Activated T-helper 2 cell treated with anti-CD3 and anti-CD28 coated beads, Interferon-gamma antibody, Interleukin-2, Interleukin-4, amounts not matched to agents 10 μg/mL and 5 μg/mL and 100 μg/mL, durations not matched to agents 14 hours and 24 hours and 36 hours (primary cell): ENCODE results near the gene HMCN1. TPM values are rescaled to one million over a fixed set of nuclear protein-coding genes. Genes with fewer than 3 reads are reported as not detected.

ENCODE experiments used
- DNase-seq: peaks from one replicate; pipeline ENCODE4 v3.0.0; 2021; ENCODE audit warnings: low spot score
- H3K27ac Mint-ChIP-seq: one replicate; pipeline ENCODE4 v1.8.0; 2021; ENCODE audit warnings: mixed read lengths
- H3K27me3 Mint-ChIP-seq: one replicate; pipeline ENCODE4 v1.8.0; 2021; ENCODE audit warnings: low read depth, mixed read lengths
- H3K36me3 Mint-ChIP-seq: one replicate; pipeline ENCODE4 v1.8.0; 2021; ENCODE audit warnings: low read depth, mixed read lengths
- H3K4me1 Mint-ChIP-seq: one replicate; pipeline ENCODE4 v1.8.0; 2021; ENCODE audit warnings: low read depth, mixed read lengths
- H3K4me3 Mint-ChIP-seq: one replicate; pipeline ENCODE4 v1.8.0; 2021; ENCODE audit warnings: low read depth, mild to moderate bottlenecking, moderate library complexity, mixed read lengths
- H3K9me3 Mint-ChIP-seq: one replicate; pipeline ENCODE4 v1.8.0; 2021; ENCODE audit warnings: mixed read lengths
- intact Hi-C: fragments of 100-400 bp; cut with micrococcal nuclease; formaldehyde crosslinking; loops from one replicate; pipeline ENCODE4 v1.15.1; 2023
- total RNA-seq: library from RNA; stranded (reverse); gene quantifications from 2 replicates; pipeline ENCODE4 v1.2.3, GENCODE V29; 2022

HMCN1 gene
- total RNA-seq, 1 donor from 2014 or later: 0.18 TPM

GRCh38 chr1:186236921-186237320 is 502.7 kb downstream of the HMCN1 start:
- Mint-ChIP-seq H3K27me3 (peaks cover 4% of the 10 kb centered on the region), H3K27ac (no peak overlapping the region), H3K4me3 (no peak overlapping the region), H3K36me3 (no peaks in the 10 kb centered on the region), H3K4me1 (no peaks in the 10 kb centered on the region), H3K9me3 (no peaks in the 10 kb centered on the region)
- intact Hi-C loops: no loop called here
- no peak for DNase-seq

- H3K4me1 Mint-ChIP-seq: no peaks in the 10 kb centered on the region
- intact Hi-C loops: no loop called here
- H3K27ac Mint-ChIP-seq: no peak overlapping the region
- peaks cover 4% of the 10 kb centered on the region for H3K27me3 Mint-ChIP-seq
- no peak for DNase-seq
- no peaks in the 10 kb centered on the region for H3K9me3 Mint-ChIP-seq
- no peak overlapping the region for H3K4me3 Mint-ChIP-seq
- H3K36me3 Mint-ChIP-seq: no peaks in the 10 kb centered on the region
These were observed 505.0 kb downstream of the HMCN1 start for GRCh38 chr1:186239171-186239570.

- no peak overlapping the region for H3K27ac Mint-ChIP-seq
- no peaks in the 10 kb centered on the region for H3K9me3 Mint-ChIP-seq
These were observed 506.2 kb downstream of the HMCN1 start for GRCh38 chr1:186240436-186240835.

More at GRCh38 chr1:186240436-186240835, 506.2 kb downstream of the HMCN1 start:
- H3K36me3 Mint-ChIP-seq: no peaks in the 10 kb centered on the region
- H3K27me3 Mint-ChIP-seq: peaks cover 4% of the 10 kb centered on the region
- H3K4me1 Mint-ChIP-seq: no peaks in the 10 kb centered on the region
- no peak overlapping the region for H3K4me3 Mint-ChIP-seq
- no peak for DNase-seq
- intact Hi-C loops: no loop called here
